Measurements from ENCODE around the gene CDCP1. TPM values are rescaled to one million over a fixed set of nuclear protein-coding genes. Genes with fewer than 3 reads are reported as not detected.

CDCP1 gene
- polyA plus RNA-seq, 3 donors: 0.42 to 1.3 (median 0.52) TPM

- no peak overlapping the region for H3K27ac ChIP-seq (ENCODE audit: low read depth in 1 of 2, low read length in 2 of 2)
- H2AFZ ChIP-seq (ENCODE audit: insufficient read depth, low read depth, low read length, poor library complexity, severe bottlenecking): no peak overlapping the region
- intact Hi-C loops (cut with micrococcal nuclease): no loop called here
- WGBS (ENCODE audit: insufficient coverage): 98% methylated on average over 5 of the region's 5 CpGs
- Mint-ChIP-seq H3K27ac (no peak overlapping the region), H3K27me3 (ENCODE audit: low read depth in 3 of 3) (peaks cover 3 to 9% (median 4%) of the 10 kb centered on the region in 3 donors), H3K4me3 (no peak overlapping the region), H3K4me1 (no peaks in the 10 kb centered on the region), H3K9me3 (no peaks in the 10 kb centered on the region), H3K36me3 (no peaks in the 10 kb centered on the region)
- TF ChIP-seq CTCF (IDR thresholded peaks at IDR 0.05): no peak
- no peak overlapping the region for H3K9ac ChIP-seq (ENCODE audit: insufficient read depth, low read length, poor library complexity, severe bottlenecking)
- DNase-seq: no peak
- no peaks in the 10 kb centered on the region for H3K36me3 ChIP-seq (replicated peaks in 1 of 2; ENCODE audit: control insufficient read depth in 1 of 2, insufficient read depth in 2 of 2, low read length in 2 of 2)
- H3K4me3 ChIP-seq (replicated peaks in 1 of 3; ENCODE audit: low read depth in 2 of 3, low read length in 3 of 3): no peak overlapping the region
- no peaks in the 10 kb centered on the region for H3K27me3 ChIP-seq (ENCODE audit: control insufficient read depth in 2 of 2, insufficient read depth in 2 of 2, low read length in 2 of 2)
- no peaks in the 10 kb centered on the region for H3K9me3 ChIP-seq (replicated peaks in 1 of 2; ENCODE audit: control insufficient read depth in 1 of 2, insufficient read depth in 1 of 2, low read length in 2 of 2)
- H3K4me1 ChIP-seq (ENCODE audit: control insufficient read depth in 1 of 2, insufficient read depth in 2 of 2, low read length in 2 of 2): no peaks in the 10 kb centered on the region
- no peaks in the 10 kb centered on the region for H3K79me2 ChIP-seq (ENCODE audit: insufficient read depth, low read length)
- no peak overlapping the region for H3K4me2 ChIP-seq (replicated peaks; ENCODE audit: extremely low read depth, low read length, poor library complexity, severe bottlenecking)
- H4K20me1 ChIP-seq (ENCODE audit: insufficient read depth, low read length): no peaks in the 10 kb centered on the region
Observed at GRCh38 chr3:45194791-45195190, 48.6 kb upstream of the CDCP1 start.

- no peak for TF ChIP-seq CTCF (IDR thresholded peaks at IDR 0.05)
- H3K79me2 ChIP-seq (ENCODE audit: insufficient read depth, low read length): no peaks in the 10 kb centered on the region
Observed at GRCh38 chr3:45191924-45192417, 45.8 kb upstream of the CDCP1 start.

More at GRCh38 chr3:45191924-45192417, 45.8 kb upstream of the CDCP1 start:
- H3K27me3 ChIP-seq (ENCODE audit: control insufficient read depth in 2 of 2, insufficient read depth in 2 of 2, low read length in 2 of 2): no peaks in the 10 kb centered on the region
- peaks cover 2 to 4% (median 3%) of the 10 kb centered on the region in 3 donors for H3K27me3 Mint-ChIP-seq (ENCODE audit: low read depth in 3 of 3)
- H3K9me3 Mint-ChIP-seq: no peaks in the 10 kb centered on the region
- no peak overlapping the region for H3K4me2 ChIP-seq (replicated peaks; ENCODE audit: extremely low read depth, low read length, poor library complexity, severe bottlenecking)
- H3K4me1 Mint-ChIP-seq: peaks cover 5% of the 10 kb centered on the region
- WGBS (ENCODE audit: insufficient coverage): 100% methylated on average over 1 of the region's 3 CpGs
- no peak overlapping the region for H3K4me3 Mint-ChIP-seq
- H2AFZ ChIP-seq (ENCODE audit: insufficient read depth, low read depth, low read length, poor library complexity, severe bottlenecking): no peak overlapping the region
- no peak overlapping the region for H3K9ac ChIP-seq (ENCODE audit: insufficient read depth, low read length, poor library complexity, severe bottlenecking)
- H3K9me3 ChIP-seq (replicated peaks in 1 of 2; ENCODE audit: control insufficient read depth in 1 of 2, insufficient read depth in 1 of 2, low read length in 2 of 2): no peaks in the 10 kb centered on the region
- no peak overlapping the region for H3K27ac ChIP-seq (ENCODE audit: low read depth in 1 of 2, low read length in 2 of 2)
- DNase-seq: no peak
- H3K36me3 ChIP-seq (replicated peaks in 1 of 2; ENCODE audit: control insufficient read depth in 1 of 2, insufficient read depth in 2 of 2, low read length in 2 of 2): no peaks in the 10 kb centered on the region
- no peak overlapping the region for H3K27ac Mint-ChIP-seq
- peaks cover 0 to 2% of the 10 kb centered on the region in 2 donors for H3K4me1 ChIP-seq (ENCODE audit: control insufficient read depth in 1 of 2, insufficient read depth in 2 of 2, low read length in 2 of 2)
- no peak overlapping the region for H3K4me3 ChIP-seq (replicated peaks in 1 of 3; ENCODE audit: low read depth in 2 of 3, low read length in 3 of 3)
- intact Hi-C loops (cut with micrococcal nuclease): no loop called here
- no peaks in the 10 kb centered on the region for H4K20me1 ChIP-seq (ENCODE audit: insufficient read depth, low read length)
- H3K36me3 Mint-ChIP-seq: no peaks in the 10 kb centered on the region
